Cerebellar cortex (tissue), 1 donor: ENCODE measurements around the gene NUP133.
"Not testable (repeated sequence)": the region's sequence is repeated elsewhere in the genome, so short reads cannot be mapped to it uniquely, and the experiment has no call there.

Experiments used
- DNase-seq: peaks from one replicate; pipeline ENCODE4 v3.0.0-alpha.2; 2015; ENCODE audit warnings: low spot score

The NUP133 gene

GRCh38 chr1:229448845-229449244, 59.3 kb downstream of the NUP133 start:
- DNase-seq: no peak

GRCh38 chr1:229448354-229448753, 59.8 kb downstream of the NUP133 start:
- no peak for DNase-seq

- DNase-seq: no peak
Measured at GRCh38 chr1:229447809-229448252, 60.3 kb downstream of the NUP133 start.

- no peak for DNase-seq
Measured at GRCh38 chr1:229445828-229446227, 62.3 kb downstream of the NUP133 start.

- no peak for DNase-seq
Measured at GRCh38 chr1:229440851-229441537, 67.1 kb downstream of the NUP133 start.

GRCh38 chr1:229438021-229438420, 70.1 kb downstream of the NUP133 start:
- DNase-seq: no peak

- DNase-seq: no peak
Measured at GRCh38 chr1:229437443-229437842, 70.7 kb downstream of the NUP133 start.

- DNase-seq: no peak
Measured at GRCh38 chr1:229436201-229436600, 71.9 kb downstream of the NUP133 start.

- no peak for DNase-seq
Measured at GRCh38 chr1:229434641-229435051, 73.5 kb downstream of the NUP133 start.

- DNase-seq: no peak
Measured at GRCh38 chr1:229434005-229434640, 74.0 kb downstream of the NUP133 start, which contains the start of gene ACTA1. Gene ACTA1 (minus strand): TSS chr1:229434094. CDS start chr1:229433115, 979 bp downstream.

- DNase-seq: no peak
Measured at GRCh38 chr1:229433364-229434004, 74.7 kb downstream of the NUP133 start.

GRCh38 chr1:229432905-229433304, 75.2 kb downstream of the NUP133 start:
- no peak for DNase-seq

GRCh38 chr1:229432116-229432461, 76.1 kb downstream of the NUP133 start:
- no peak for DNase-seq

GRCh38 chr1:229431284-229432115, 76.6 kb downstream of the NUP133 start:
- DNase-seq: no peak

- no peak for DNase-seq
Measured at GRCh38 chr1:229430761-229431283, 77.3 kb downstream of the NUP133 start.

GRCh38 chr1:229428256-229428655, 79.9 kb downstream of the NUP133 start:
- DNase-seq: no peak

- DNase-seq: no peak
Measured at GRCh38 chr1:229427572-229427971, 80.6 kb downstream of the NUP133 start.

- no peak for DNase-seq
Measured at GRCh38 chr1:229425564-229426159, 82.5 kb downstream of the NUP133 start.

GRCh38 chr1:229420765-229421164, 87.4 kb downstream of the NUP133 start:
- no peak for DNase-seq

- no peak for DNase-seq
Measured at GRCh38 chr1:229420224-229420623, 87.9 kb downstream of the NUP133 start.

- not testable (repeated sequence) for DNase-seq
Measured at GRCh38 chr1:229418586-229418985, 89.6 kb downstream of the NUP133 start.

- DNase-seq: not testable (repeated sequence)
Measured at GRCh38 chr1:229412810-229413209, 95.3 kb downstream of the NUP133 start.
